DND-41 (cell line): ENCODE results near the gene GMPR.
"Not testable (repeated sequence)": the region's sequence is repeated elsewhere in the genome, so short reads cannot be mapped to it uniquely, and the experiment has no call there.

Source experiments
- ATAC-seq: fragments of 200-7000 bp; cut with Tn5 transposase; 3 replicates; pipeline ENCODE4 v1.9.1; 2021; ENCODE audit warnings: low read depth; ENCODE audit not compliant: insufficient read depth
- DNase-seq: peaks from one replicate; pipeline ENCODE4 v3.0.0-alpha.2; 2020
- H2AFZ ChIP-seq: 2 replicates; pipeline ENCODE4 v1.6.0; 2012; ENCODE audit warnings: low read depth, low read length
- H3K27ac ChIP-seq: 2 replicates; pipeline ENCODE4 v1.5.1; 2012; ENCODE audit warnings: low read length, inconsistent platforms
- H3K27me3 ChIP-seq: fragments of 200-600 bp; sonication (generic); 2 replicates; pipeline ENCODE4 v1.6.0; 2012; ENCODE audit warnings: low read length, mild to moderate bottlenecking, inconsistent platforms; ENCODE audit not compliant: insufficient read depth, poor library complexity
- H3K36me3 ChIP-seq: 2 replicates; pipeline ENCODE4 v1.5.1; 2012; ENCODE audit warnings: low read length, inconsistent platforms; ENCODE audit not compliant: insufficient read depth
- H3K4me1 ChIP-seq: 2 replicates; pipeline ENCODE4 v1.5.1; 2012; ENCODE audit warnings: mild to moderate bottlenecking, low read length; ENCODE audit not compliant: insufficient read depth
- H3K4me2 ChIP-seq: 2 replicates; pipeline ENCODE4 v1.6.0; 2012; ENCODE audit warnings: mild to moderate bottlenecking, moderate library complexity, low read length, inconsistent platforms; ENCODE audit not compliant: insufficient read depth
- H3K4me3 ChIP-seq, 2 experiments: fragments of 200-600 bp in 1 of 2; shearing (Covaris generic) in 1 of 2; 2 replicates each; pipeline ENCODE4 v1.5.1; 2012 to 2016; ENCODE audit warnings: inconsistent platforms in 2 of 2, low read length in 2 of 2, mild to moderate bottlenecking in 2 of 2, low read depth in 1 of 2, moderate library complexity in 1 of 2
- H3K79me2 ChIP-seq: 2 replicates; pipeline ENCODE4 v1.6.0; 2012; ENCODE audit warnings: low read length, inconsistent platforms; ENCODE audit not compliant: insufficient read depth
- H3K9ac ChIP-seq: 2 replicates; pipeline ENCODE4 v1.6.0; 2012; ENCODE audit warnings: low read depth, mild to moderate bottlenecking, inconsistent platforms, low read length, moderate library complexity
- H3K9me3 ChIP-seq: 2 replicates; pipeline ENCODE4 v1.5.1; 2012; ENCODE audit warnings: low read length, moderate library complexity, mild to moderate bottlenecking, inconsistent platforms; ENCODE audit not compliant: insufficient read depth, severe bottlenecking
- H4K20me1 ChIP-seq: 2 replicates; pipeline ENCODE4 v1.6.0; 2012; ENCODE audit warnings: low read length; ENCODE audit not compliant: insufficient read depth
- CTCF ChIP-seq: IDR thresholded peaks from 2 replicates; pipeline ENCODE4 v1.5.1; 2012; ENCODE audit warnings: borderline replicate concordance, low read length, moderate library complexity, mild to moderate bottlenecking; ENCODE audit not compliant: poor library complexity, severe bottlenecking; ENCODE audit errors: extremely low read depth
- EZH2 ChIP-seq: IDR thresholded peaks from 3 replicates; pipeline ENCODE4 v1.6.1; 2012; ENCODE audit warnings: borderline replicate concordance, low read depth, mild to moderate bottlenecking, moderate library complexity, low read length, inconsistent platforms; ENCODE audit not compliant: severe bottlenecking

GMPR gene

GRCh38 chr6:16260602-16261001, 22.2 kb downstream of the GMPR start:
- not testable (repeated sequence) for H3K4me2 ChIP-seq, H3K27ac ChIP-seq, H3K9me3 ChIP-seq, H3K79me2 ChIP-seq, ATAC-seq, H3K4me1 ChIP-seq, H3K9ac ChIP-seq, H2AFZ ChIP-seq, H3K27me3 ChIP-seq, H4K20me1 ChIP-seq, DNase-seq, H3K4me3 ChIP-seq, H3K36me3 ChIP-seq

GRCh38 chr6:16262773-16263172, 24.4 kb downstream of the GMPR start:
- not testable (repeated sequence) for H3K4me1 ChIP-seq, H3K27me3 ChIP-seq, H3K27ac ChIP-seq, H3K4me3 ChIP-seq, H3K9ac ChIP-seq, H3K36me3 ChIP-seq, H3K9me3 ChIP-seq, H2AFZ ChIP-seq, H3K4me2 ChIP-seq, H3K79me2 ChIP-seq, ATAC-seq, DNase-seq, H4K20me1 ChIP-seq

- H3K4me2 ChIP-seq, H3K27ac ChIP-seq, H3K9me3 ChIP-seq, H3K4me3 ChIP-seq, H3K9ac ChIP-seq, H2AFZ ChIP-seq, H3K4me1 ChIP-seq, ATAC-seq, H3K36me3 ChIP-seq, H4K20me1 ChIP-seq, DNase-seq, H3K27me3 ChIP-seq, H3K79me2 ChIP-seq: not testable (repeated sequence)
Observed at GRCh38 chr6:16263464-16264099, 25.2 kb downstream of the GMPR start.

- TF ChIP-seq EZH2 (no peak), CTCF (no peak)
- Histone ChIP-seq H3K9ac (no peak overlapping the region), H3K4me1 (no peaks in the 10 kb centered on the region), H3K9me3 (no peaks in the 10 kb centered on the region), H3K27ac (no peak overlapping the region), H3K4me2 (no peak overlapping the region), H3K27me3 (no peaks in the 10 kb centered on the region), H3K4me3 (no peak overlapping the region), H3K36me3 (no peaks in the 10 kb centered on the region), H2AFZ (no peak overlapping the region), H3K79me2 (no peaks in the 10 kb centered on the region), H4K20me1 (no peaks in the 10 kb centered on the region)
- ATAC-seq (no peak), DNase-seq (no peak)
Observed at GRCh38 chr6:16264785-16265184, 26.4 kb downstream of the GMPR start.

DNA sequence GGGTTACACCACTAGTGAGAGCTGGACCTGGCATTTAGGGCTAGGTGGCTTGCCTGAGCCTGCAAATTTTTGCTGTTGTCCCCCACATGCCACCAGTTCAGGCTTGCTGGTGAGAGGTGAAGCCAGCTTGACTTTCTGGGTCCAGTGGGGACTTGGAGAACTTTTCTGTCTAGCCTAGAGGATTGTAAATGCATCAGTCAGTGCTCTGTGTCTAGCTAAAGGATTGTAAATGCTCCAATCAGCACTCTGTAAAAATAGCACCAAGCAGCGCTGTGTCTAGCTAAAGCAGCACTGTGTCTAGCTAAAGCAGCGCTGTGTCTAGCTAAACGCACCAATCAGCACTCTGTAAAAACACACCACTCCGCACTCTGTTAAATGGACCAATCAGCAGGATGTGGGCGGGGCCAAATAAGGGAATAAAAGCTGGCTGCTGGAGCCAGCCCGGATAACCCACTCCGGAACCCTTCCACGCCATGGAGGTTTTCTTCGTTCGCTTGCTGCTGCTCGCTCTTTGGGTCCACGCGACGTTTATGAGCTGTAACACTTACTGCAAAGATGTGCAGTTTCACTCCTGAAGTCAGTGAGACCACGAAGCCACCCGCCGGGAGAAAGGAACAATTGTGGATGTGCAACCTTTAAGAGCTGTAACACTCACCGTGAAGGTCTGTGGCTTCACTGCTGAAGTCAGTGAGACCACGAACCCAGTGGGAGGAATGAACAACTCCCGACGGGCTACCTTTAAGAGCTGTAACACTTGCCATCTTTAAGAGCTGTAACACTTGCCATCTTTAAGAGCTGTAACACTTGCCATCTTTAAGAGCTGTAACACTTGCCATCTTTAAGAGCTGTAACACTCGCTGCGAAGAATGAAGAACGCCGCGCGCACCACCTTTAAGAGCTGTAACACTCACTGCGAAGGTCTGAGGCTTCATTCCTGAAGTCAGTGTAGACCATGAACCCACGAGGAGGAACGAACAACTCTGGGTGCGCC, 27.3 kb downstream of the GMPR start:
- Histone ChIP-seq H3K4me2 (no peak overlapping the region), H3K27ac (no peak overlapping the region), H4K20me1 (no peaks in the 10 kb centered on the region), H3K36me3 (no peaks in the 10 kb centered on the region), H3K27me3 (no peaks in the 10 kb centered on the region), H3K79me2 (no peaks in the 10 kb centered on the region), H3K9me3 (no peaks in the 10 kb centered on the region), H3K9ac (no peak overlapping the region), H3K4me3 (no peak overlapping the region), H3K4me1 (no peaks in the 10 kb centered on the region), H2AFZ (no peak overlapping the region)
- no peak for ATAC-seq
- TF ChIP-seq EZH2 (no peak), CTCF (no peak)
- DNase-seq, result no peak
